Putamen (tissue), 1 donor: ENCODE measurements around the gene PRKCB.

Source experiments
- DNase-seq: peaks from one replicate; pipeline ENCODE4 v3.0.0-alpha.2; 2016; ENCODE audit warnings: low spot score

Gene PRKCB

GRCh38 chr16:23968176-23968575 lies 132.4 kb downstream of the PRKCB start:
- no peak for DNase-seq

GRCh38 chr16:23969468-23970297 lies 133.9 kb downstream of the PRKCB start:
- peak; percentile 64 for DNase-seq

GRCh38 chr16:23974223-23974622 lies 138.4 kb downstream of the PRKCB start:
- DNase-seq = no peak

GRCh38 chr16:23975293-23975692 lies 139.5 kb downstream of the PRKCB start:
- DNase-seq = no peak

GRCh38 chr16:23976091-23976490 lies 140.3 kb downstream of the PRKCB start:
- peak; percentile 62 for DNase-seq

- DNase-seq = no peak
Observed at GRCh38 chr16:23976524-23976923, 140.7 kb downstream of the PRKCB start.

- peak; percentile 84 for DNase-seq
Observed at GRCh38 chr16:23979441-23979840, 143.7 kb downstream of the PRKCB start.

- DNase-seq = no peak
Observed at GRCh38 chr16:23979982-23980381, 144.2 kb downstream of the PRKCB start.

- DNase-seq = no peak
Observed at GRCh38 chr16:23981429-23982399, 145.9 kb downstream of the PRKCB start.

- DNase-seq = no peak
Observed at GRCh38 chr16:23986455-23986854, 150.7 kb downstream of the PRKCB start.

GRCh38 chr16:23987443-23987842 lies 151.7 kb downstream of the PRKCB start:
- DNase-seq = no peak

- no peak for DNase-seq
Observed at GRCh38 chr16:23990507-23990906, 154.7 kb downstream of the PRKCB start.

GRCh38 chr16:23991066-23991465 lies 155.3 kb downstream of the PRKCB start:
- DNase-seq = no peak

- DNase-seq = no peak
Observed at GRCh38 chr16:23994615-23995014, 158.8 kb downstream of the PRKCB start.

GRCh38 chr16:23996258-23996955 lies 160.6 kb downstream of the PRKCB start:
- DNase-seq = no peak

GRCh38 chr16:23998771-23999170 lies 163.0 kb downstream of the PRKCB start:
- DNase-seq = no peak

- DNase-seq = no peak
Observed at GRCh38 chr16:23999663-24000062, 163.9 kb downstream of the PRKCB start.

GRCh38 chr16:24001710-24002109 lies 165.9 kb downstream of the PRKCB start:
- no peak for DNase-seq

- DNase-seq = no peak
Observed at GRCh38 chr16:24002619-24003018, 166.8 kb downstream of the PRKCB start.

- DNase-seq = no peak
Observed at GRCh38 chr16:24005577-24005976, 169.8 kb downstream of the PRKCB start.

GRCh38 chr16:24007391-24007790 lies 171.6 kb downstream of the PRKCB start:
- DNase-seq = no peak

GRCh38 chr16:24007934-24008333 lies 172.2 kb downstream of the PRKCB start:
- no peak for DNase-seq
